OCI-M1 (cell line): ENCODE measurements around the gene PML.
A peak's percentile ranks its signal among the peaks of the same experiment; 100 is the strongest.

Experiments used
- DNase-seq: peaks from one replicate; lab custom pipeline; 2025; lab: John Stamatoyannopoulos, UW

The PML gene

GRCh38 chr15:73985101-73985873 is 9.2 kb upstream of the PML start:
- no peak for DNase-seq

DNA sequence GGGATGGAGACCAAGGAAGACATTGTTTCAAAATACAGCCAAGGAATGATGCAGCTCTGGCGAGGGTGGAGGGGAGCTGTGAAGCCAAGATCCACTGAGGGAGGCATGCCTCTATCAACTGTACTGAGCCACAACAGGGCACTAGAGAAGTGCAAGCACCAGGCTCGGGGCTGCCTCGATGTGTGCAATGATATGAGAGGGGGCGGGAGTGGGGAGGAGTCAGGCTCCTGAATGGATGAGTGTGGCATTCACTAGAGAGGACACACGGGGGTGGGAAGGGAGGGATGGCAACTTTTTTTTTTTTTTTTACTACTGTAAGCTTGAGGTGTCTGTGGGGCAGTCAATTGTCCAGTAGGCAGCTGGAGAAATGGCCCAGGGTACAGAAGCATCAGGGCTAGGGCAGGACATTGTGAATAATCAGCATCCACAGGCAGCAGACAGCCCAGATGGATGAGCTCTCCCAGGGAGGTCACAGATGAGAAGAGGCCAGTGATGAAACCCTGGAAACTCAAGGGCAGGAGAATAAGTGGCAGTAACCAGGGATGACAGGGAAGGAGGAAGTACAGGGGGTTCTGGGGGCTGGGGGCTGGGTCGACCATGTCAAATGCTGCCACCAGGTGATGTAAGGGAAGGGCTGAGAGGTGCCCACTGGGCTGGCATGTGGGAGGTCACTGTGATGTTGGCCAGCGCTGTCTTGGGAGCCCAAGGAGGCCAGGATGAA is 8.3 kb upstream of the PML start:
- no peak for DNase-seq

DNA sequence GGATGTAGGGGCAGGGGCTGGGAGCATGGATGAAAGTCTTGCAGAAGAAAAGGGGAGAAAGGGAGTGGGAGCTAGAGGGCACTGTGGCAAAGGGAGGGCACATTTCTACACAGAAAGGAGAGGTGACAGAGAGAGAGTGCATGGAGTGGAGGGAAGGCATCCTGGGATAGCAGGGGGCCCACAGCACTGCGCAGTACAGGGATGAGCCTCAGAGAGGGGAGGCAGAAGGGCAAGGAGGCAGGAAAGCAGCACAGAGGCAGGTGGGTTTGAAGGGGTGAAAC is 7.8 kb upstream of the PML start:
- no peak for DNase-seq

- DNase-seq: no peak
Measured at GRCh38 chr15:73987250-73987649, 7.3 kb upstream of the PML start.

DNA sequence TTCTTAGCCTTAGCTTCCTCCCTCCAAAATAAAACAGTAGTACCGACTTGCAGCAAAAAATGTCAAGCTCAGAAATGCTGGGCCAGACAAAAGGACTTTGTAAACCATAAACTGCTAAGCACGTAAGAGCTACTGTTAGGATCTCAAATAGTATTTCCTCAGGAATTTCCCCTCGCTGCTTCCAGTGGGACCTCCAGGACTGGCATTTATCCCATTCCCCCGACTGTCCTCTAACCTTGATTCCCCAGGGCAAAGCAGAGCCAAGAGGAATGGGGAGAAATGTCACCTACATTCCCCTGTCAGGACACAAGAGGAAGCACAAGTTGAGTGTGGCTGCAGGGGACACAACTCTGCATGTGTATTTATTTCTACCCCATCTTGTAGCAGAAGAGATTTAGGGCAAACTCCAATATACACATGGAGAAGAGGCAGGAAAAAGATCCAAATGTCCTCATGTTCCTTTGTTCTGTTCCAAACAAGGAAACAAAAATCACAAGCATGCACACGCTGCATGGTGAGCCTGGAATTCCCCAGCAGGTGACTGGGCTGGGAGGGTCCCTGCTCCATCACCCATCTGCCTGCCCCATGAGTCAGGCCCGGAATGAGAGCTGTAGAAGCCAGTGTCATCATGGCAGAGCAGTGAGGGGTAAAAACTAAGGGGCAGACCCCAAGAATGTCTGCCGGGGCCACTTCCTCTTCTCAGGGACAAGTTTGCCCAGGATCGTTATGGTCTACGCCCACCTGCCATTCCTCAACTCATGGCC is 6.7 kb upstream of the PML start:
- DNase-seq: no peak

DNA sequence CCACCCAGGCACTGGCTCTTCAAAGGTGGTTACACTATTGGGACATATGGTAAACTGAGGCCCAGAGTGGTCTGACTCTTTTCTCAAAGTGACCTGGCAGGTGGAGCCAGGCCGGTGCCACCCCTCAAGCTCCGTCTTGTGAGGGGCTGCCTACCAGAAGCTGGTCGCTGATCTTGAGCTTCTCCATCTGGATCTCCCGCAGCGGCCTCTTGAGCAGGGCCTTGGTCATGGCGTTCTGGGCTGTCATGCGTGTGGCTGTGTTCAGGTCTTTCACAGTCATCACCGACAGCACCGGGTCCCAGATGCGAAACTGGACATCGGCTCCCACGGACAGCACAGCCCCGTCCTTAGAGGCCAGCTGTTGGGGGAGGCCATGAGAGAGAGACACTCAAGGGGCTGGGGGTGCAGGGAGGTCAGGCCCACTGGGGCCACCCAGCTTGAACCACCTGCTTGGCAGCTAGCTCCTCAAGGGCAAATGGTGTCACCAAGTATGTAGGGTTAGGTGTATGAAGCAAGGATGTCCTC is 6.0 kb upstream of the PML start:
- DNase-seq: no peak

- DNase-seq: peak; percentile 25
Measured at GRCh38 chr15:73989001-73989798, 5.3 kb upstream of the PML start.

DNA sequence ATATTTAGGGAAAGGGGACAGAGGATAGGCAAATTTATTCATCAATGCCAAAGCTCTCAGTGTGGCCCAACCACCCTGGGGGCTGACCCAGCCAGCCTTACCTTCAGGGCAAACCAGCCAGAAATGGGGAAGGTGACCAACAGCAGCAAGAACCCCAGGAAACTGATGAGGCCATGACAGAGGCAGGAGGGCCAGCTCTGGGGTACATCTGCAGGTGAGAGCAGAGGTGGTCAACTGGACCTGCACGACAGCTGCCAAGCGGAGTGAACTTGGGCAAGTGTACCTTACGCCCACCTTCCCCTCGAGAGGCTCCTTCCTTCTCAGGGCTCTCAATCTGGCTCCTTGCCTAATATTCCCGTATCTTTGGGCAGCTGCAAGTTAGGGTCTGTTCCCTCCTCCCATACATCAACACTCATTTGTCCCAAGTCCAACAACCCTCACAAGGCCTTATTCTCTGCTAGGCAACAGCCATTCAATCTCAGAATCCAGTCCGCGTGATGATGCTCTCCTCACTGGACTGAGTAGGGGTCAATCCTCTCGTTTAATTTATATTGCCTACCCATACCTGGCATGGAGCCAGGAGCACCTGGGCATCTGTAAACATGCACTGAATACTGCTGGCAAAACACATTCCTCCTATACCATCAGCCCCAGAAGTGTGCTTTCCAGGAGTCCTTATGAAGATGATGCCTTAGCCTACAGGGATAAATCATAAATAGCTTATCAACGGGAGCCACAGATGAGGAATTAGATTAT is 4.1 kb upstream of the PML start:
- no peak for DNase-seq

DNA sequence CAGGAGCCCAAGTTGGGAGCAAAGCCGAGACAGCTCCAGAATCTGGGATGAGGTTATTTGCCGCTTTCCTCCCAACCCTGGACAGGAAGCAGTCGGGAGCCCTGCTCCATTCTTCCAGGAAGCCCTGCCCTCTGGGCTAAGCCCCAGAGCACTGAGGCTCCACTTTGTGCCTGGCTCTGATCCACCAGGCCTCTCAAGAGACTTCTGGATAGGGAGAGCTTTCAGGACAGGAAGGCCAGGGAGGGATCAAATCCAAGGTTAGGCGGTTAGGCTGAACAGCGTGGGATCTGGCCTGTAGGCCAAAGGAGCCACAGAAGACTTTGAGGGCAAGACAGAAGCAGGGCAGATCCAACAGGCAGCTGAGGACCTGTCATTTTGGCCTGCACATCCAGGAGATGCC is 3.3 kb upstream of the PML start:
- no peak for DNase-seq

GRCh38 chr15:73991726-73992593 is 2.6 kb upstream of the PML start, which contains the start of gene STOML1:
STOML1 (minus strand) TSS chr15:73992295; CDS start chr15:73992223, 72 bp downstream.
- peak; percentile 96 for DNase-seq

DNA sequence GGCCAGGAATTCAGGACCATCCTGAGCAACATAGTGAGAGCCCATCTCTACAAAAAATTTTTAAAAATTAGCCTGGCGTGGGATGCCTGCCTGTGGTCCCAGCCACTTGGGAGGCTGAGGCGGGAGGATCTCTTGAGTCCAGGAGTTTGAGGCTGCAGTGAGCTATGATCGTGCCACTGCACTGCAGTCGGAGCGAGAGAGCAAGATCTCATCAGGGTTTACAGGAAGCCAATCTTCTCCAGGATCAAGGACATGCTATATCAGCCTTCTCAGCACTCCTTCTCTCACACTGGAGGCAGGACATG is 2.0 kb upstream of the PML start:
- DNase-seq: no peak

- no peak for DNase-seq
Measured at GRCh38 chr15:73993211-73993994, 1.1 kb upstream of the PML start.

- peak; percentile 65 for DNase-seq
Measured at GRCh38 chr15:73994912-73995622, 551 bp downstream of the PML start.

GRCh38 chr15:73996267-73996666 is 1.8 kb downstream of the PML start:
- peak; percentile 37 for DNase-seq

DNA sequence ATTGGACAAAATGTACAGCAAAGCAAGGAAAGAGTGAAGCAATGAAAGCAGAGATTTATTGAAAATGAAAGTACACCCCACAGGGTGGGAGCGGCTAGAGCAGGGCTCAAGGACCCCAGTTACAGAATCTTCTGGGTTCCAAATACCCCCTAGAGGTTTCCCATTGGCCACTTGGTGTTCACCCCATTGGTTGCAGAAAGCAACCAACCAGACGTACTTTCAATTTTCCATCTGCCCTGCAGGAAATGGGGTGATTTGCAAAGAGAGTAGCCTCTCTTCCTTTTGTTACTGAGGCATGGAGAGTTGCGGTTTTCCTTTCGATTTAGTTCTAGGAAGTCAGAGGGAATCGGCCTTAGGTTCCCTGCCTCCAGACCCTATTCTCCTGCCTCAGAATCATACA is 2.4 kb downstream of the PML start:
- DNase-seq: peak; percentile 74

DNA sequence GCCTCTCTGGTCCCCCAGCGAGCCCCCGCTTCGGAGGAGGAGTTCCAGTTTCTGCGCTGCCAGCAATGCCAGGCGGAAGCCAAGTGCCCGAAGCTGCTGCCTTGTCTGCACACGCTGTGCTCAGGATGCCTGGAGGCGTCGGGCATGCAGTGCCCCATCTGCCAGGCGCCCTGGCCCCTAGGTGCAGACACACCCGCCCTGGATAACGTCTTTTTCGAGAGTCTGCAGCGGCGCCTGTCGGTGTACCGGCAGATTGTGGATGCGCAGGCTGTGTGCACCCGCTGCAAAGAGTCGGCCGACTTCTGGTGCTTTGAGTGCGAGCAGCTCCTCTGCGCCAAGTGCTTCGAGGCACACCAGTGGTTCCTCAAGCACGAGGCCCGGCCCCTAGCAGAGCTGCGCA is 3.5 kb downstream of the PML start:
- DNase-seq: no peak

DNA sequence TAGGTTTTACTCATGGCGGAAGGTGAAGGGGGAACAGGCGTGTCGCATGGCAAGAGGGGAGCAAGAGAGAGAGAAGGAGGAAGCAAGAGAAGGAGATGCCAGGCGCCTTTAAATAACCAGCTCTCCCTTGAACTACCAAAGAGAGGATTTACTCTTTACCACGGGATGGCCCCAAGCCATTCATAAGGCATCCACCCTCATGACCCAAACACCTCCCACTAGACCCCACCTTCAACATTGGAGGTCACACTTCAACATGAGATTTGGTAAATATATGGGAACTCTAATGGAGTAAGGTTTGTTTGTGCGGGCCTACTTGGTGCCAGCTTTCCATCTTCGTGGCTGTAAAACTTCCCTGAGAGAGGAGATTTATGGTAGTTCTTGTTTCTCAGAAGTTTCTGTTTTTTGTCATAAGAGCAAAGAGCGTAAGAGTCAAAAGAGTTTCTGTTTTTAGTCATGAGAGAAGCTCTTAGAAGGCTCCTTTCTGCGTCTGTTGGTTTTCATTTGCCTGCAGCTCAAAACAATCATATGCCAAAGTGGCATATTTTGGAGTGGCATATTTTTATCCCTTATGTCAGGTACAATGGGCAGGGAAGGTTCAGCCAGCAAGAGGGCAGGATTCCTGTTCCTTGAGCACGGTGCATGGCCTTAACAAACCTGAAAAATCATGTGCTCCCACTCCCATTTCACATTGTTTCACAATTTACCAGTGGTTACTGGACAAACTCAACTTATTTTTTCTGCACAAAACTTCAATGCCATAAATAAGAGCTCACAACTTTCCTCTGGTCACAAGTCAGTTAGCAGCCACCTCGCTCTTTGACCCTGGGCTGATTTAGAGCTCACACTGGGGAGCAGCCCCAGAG is 12.5 kb downstream of the PML start:
- DNase-seq: no peak

DNA sequence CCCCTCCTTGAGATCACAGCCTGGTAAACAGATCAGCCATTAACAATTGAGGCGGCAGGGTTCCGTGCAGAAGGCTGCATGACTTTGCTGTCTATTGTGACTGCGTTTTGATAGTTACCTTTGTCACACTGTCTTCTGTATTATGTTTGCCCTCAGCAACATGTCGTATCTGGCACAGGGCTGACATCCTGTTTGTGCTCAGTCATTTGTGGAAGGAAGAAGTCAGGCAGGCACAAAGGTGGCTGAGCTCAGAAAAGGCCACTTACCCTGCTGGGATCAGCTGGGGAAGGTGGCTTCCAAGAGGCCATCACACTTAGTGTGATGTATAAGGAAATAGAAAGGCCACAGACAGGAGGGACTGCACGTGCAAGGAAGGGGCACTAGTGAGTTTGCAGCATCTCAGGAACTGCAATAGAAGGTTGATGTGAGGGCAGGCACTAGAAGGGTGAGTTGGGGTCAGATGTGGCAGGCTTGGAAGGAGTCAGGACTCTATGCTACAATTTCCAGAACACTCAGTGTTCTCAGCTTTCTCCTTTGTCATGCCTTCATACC is 13.4 kb downstream of the PML start:
- no peak for DNase-seq
